HG03558 (cell line): ENCODE measurements around the gene ICOSLG.
"Not testable (repeated sequence)": the region's sequence is repeated elsewhere in the genome, so short reads cannot be mapped to it uniquely, and the experiment has no call there.

ENCODE experiments used
- ATAC-seq: cut with Tn5 transposase; IDR thresholded peaks from one replicate; pipeline ENCODE4 v1.9.1; 2021; ENCODE audit warnings: moderate number of reproducible peaks; ENCODE audit not compliant: unreplicated experiment; ENCODE audit errors: extremely low read depth

Gene ICOSLG

DNA sequence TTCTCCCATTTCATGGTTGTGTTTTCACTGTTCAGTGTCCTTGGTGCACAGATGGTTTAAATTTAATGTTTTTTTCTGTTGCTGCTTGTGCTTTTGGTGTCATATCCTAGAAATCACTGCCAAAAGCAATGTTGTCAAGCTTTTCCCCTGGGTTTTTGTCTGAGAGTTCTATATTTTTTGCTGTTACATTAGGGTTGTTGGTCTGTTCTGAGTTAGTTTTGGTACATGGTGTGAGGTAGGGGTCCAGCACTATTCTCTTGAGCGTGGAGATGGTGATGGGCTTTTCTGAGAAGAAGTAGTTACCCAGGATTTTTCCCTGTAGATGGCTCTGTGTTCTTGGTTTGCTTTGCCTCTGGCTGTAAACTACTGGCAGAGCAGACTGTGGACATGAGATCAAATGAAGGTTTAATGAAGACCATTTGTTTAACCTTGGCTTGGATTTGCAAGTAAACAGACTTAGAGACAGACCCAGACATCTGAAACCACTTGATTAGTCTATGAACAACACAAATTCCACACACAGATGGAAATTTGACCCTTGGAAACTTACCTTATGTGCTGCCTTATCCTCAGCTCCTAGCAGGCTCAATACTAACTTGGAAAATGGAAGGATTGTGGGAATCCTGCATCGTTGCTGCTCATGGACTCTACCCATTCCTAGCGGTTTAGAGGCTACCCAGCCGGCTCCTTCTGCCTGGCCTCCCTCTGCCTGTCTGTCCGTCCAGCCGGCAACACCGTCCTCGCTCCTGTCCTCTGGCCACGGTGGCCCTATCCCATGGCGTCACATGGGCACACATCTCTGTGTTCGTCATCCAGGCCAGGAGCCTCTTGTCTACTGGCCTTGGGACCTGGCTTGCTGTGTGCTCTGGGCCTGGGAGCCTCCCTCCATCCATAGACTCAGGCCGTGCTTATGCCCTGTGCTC lies 50.1 kb downstream of the ICOSLG start:
- not testable (repeated sequence) for ATAC-seq

- ATAC-seq, result not testable (repeated sequence)
These were observed 55.9 kb downstream of the ICOSLG start for GRCh38 chr21:44184862-44185261.

DNA sequence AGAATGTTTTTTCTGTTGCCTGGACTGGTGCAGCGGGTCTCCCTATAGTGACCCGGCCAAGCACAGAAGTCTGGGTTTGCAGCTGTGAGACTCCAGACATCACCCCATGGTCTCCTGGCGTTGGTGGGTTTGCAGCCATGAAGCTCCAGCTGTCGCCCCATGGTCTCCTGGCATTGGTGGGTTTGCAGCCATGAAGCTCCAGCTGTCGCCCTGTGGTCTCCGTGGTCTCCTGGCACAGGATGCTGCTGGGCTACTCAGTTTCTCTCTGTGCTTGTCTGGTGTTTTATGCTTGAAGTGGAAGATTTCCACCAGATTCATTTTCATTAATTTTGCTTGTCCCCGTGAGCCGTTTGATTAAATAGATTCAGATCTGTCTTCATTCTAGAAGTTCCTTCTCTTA lies 58.5 kb downstream of the ICOSLG start:
- ATAC-seq, result not testable (repeated sequence)

DNA sequence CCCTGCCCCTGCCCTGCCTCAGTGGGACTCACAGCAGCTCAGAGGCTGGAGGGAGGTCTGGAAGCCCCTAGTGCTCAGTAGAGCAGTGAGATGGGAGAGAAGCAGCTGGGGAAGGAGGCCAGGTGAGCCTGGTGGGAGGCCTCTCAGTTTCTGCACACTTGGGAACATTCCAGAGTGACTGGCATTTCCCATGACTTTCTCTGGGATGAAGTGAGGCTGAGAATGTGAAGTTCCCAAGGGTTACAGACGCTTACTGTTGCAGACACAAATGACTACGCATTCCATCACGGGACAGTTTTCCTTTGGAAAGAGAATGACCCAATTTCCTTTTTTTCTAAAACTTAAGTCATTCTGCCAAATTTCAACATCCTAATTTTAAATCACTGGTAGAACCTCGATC lies 59.2 kb downstream of the ICOSLG start:
- ATAC-seq, result not testable (repeated sequence)

GRCh38 chr21:44176127-44176526 lies 64.6 kb downstream of the ICOSLG start:
- ATAC-seq, result not testable (repeated sequence)

DNA sequence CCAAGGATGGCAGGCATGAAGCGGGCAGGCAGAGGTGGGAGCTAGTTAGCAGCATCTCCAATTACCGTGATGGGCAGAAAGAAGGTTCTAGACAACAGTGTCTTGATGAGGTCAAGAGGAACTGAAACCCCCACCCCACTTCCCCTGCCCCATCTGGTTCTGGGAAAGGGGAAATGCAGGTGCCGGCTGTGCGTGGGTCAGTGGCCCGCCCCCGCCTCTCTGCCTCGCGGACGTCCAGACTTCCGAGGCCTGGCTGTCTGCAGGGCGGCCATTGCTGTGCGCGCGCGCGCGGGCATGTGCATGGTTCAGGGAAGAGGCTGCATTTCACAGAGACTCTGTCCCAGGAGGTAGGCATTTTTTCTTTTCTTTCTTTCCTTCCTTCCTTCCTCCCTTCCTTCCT lies 65.6 kb downstream of the ICOSLG start:
- ATAC-seq, result not testable (repeated sequence)
